GM12878 (cell line): ENCODE measurements around the gene TNP2. TPM values are rescaled to one million over a fixed set of nuclear protein-coding genes. Genes with fewer than 3 reads are reported as not detected.

Source experiments
- ATAC-seq: fragments of 200-7000 bp; cut with Tn5 transposase; 3 replicates; pipeline ENCODE4 v1.9.1; 2020; ENCODE audit warnings: mild to moderate bottlenecking, moderate library complexity
- BruUV-seq: library from RNA; stranded (reverse); fragments of 400-500 nt; replicated peaks from 2 replicates; lab custom pipeline; 2021; lab: Mats Ljungman, UMichigan
- CTCF ChIA-PET: fragments of 300-600 bp; sonication (Branson Sonifier 250); formaldehyde crosslinking; extraction: SDS; loops from one replicate; lab custom pipeline; 2021; ENCODE audit warnings: inconsistent platforms; lab: Yijun Ruan, JAX
- POLR2A ChIA-PET: fragments of 350-600 bp; formaldehyde crosslinking; extraction: SDS; loops from one replicate; lab custom pipeline; 2021; ENCODE audit warnings: inconsistent platforms; lab: Charles Lee
- RAD21 ChIA-PET: fragments of 300-600 bp; sonication (Branson Sonifier 250); formaldehyde crosslinking; loops from one replicate; lab custom pipeline; 2023; ENCODE audit warnings: antibody characterized with exemption; ENCODE audit not compliant: unreplicated experiment; lab: Charles Lee
- SMC1A ChIA-PET: fragments of 300-600 bp; sonication (Branson Sonifier 250); formaldehyde crosslinking; loops from one replicate; lab custom pipeline; 2023; ENCODE audit not compliant: unreplicated experiment, uncharacterized antibody; lab: Charles Lee
- DNase-seq: peaks from one replicate; pipeline ENCODE4 v3.0.0-alpha.2; 2011; ENCODE audit warnings: low read depth, low spot score
- FAIRE-seq: peaks from 3 replicates; lab custom pipeline; 2011; peaks lifted over from hg19 to GRCh38; lab: Jason Lieb, UNC
- H2AFZ ChIP-seq: 2 replicates; pipeline ENCODE4 v1.6.0; 2011; ENCODE audit warnings: low read depth, low read length, control low read depth; ENCODE audit not compliant: control insufficient read depth
- H3K27ac ChIP-seq: 2 replicates; pipeline ENCODE4 v1.5.1; 2011; ENCODE audit warnings: control low read depth; ENCODE audit not compliant: control insufficient read depth, insufficient read depth
- H3K27me3 ChIP-seq, 2 experiments: replicated peaks in 1 of 2; 2 replicates each; pipeline versions ENCODE4 v1.6.0 to v1.6.1; 2011; ENCODE audit warnings: low read length in 1 of 2; ENCODE audit not compliant: control insufficient read depth in 2 of 2, insufficient read depth in 2 of 2
- H3K36me3 ChIP-seq, 2 experiments: 2 replicates each; pipeline ENCODE4 v1.5.1; 2011; ENCODE audit warnings: low read length in 1 of 2; ENCODE audit not compliant: control insufficient read depth in 2 of 2, insufficient read depth in 2 of 2
- H3K4me1 ChIP-seq: 2 replicates; pipeline ENCODE4 v1.6.1; 2011; ENCODE audit warnings: mild to moderate bottlenecking, low read length, moderate library complexity, mixed read lengths; ENCODE audit not compliant: control insufficient read depth, insufficient read depth
- H3K4me2 ChIP-seq: 2 replicates; pipeline ENCODE4 v1.6.0; 2011; ENCODE audit warnings: control low read depth; ENCODE audit not compliant: control insufficient read depth, insufficient read depth
- H3K4me3 ChIP-seq: fragments of 200-600 bp; sonication (generic); 2 replicates; pipeline ENCODE4 v1.5.1; 2016
- H3K79me2 ChIP-seq: 2 replicates; pipeline ENCODE4 v1.6.0; 2011; ENCODE audit warnings: low read length; ENCODE audit not compliant: control insufficient read depth, insufficient read depth
- H3K9ac ChIP-seq: 2 replicates; pipeline ENCODE4 v1.8.0; 2011; ENCODE audit warnings: low read length, control low read depth, mixed read lengths; ENCODE audit not compliant: control insufficient read depth, insufficient read depth
- H3K9me3 ChIP-seq: replicated peaks from 3 replicates; pipeline ENCODE4 v1.5.1; 2011; ENCODE audit warnings: mild to moderate bottlenecking, low read length; ENCODE audit not compliant: control insufficient read depth, insufficient read depth
- H4K20me1 ChIP-seq: 2 replicates; pipeline ENCODE4 v1.6.0; 2011; ENCODE audit not compliant: control insufficient read depth, insufficient read depth
- CREB1 ChIP-seq: IDR thresholded peaks from 2 replicates; pipeline ENCODE4 v1.6.1; 2012; ENCODE audit warnings: low read depth, mild to moderate bottlenecking, inconsistent platforms
- ETV6 ChIP-seq, 2 experiments: fragments of 450-650 bp in 1 of 2; IDR thresholded peaks in 1 of 2; conservative IDR thresholded peaks in 1 of 2; 2 replicates each; pipeline ENCODE4 v1.6.1; 2014; ENCODE audit warnings: antibody characterized with exemption in 1 of 2, borderline replicate concordance in 1 of 2, low read depth in 1 of 2, mild to moderate bottlenecking in 1 of 2, moderate library complexity in 1 of 2
- FOS ChIP-seq: IDR thresholded peaks from 3 replicates; pipeline ENCODE4 v1.6.1; 2011; ENCODE audit warnings: borderline replicate concordance; ENCODE audit not compliant: insufficient read length; ENCODE audit errors: extremely low read depth
- HDAC6 ChIP-seq: fragments of 200-600 bp; sonication (generic); IDR thresholded peaks from one replicate; pipeline ENCODE4 v1.8.0; 2017; ENCODE audit warnings: antibody characterized with exemption; ENCODE audit not compliant: unreplicated experiment
- IKZF1 ChIP-seq: fragments of 450-650 bp; conservative IDR thresholded peaks from 2 replicates; pipeline ENCODE4 v1.6.1; 2017; ENCODE audit warnings: antibody characterized with exemption, mild to moderate bottlenecking
- MEF2A ChIP-seq: IDR thresholded peaks from 2 replicates; pipeline ENCODE4 v1.6.1; 2011; ENCODE audit warnings: low read depth, mild to moderate bottlenecking, low read length, moderate library complexity; ENCODE audit not compliant: insufficient read depth
- NBN ChIP-seq: fragments of 450-650 bp; IDR thresholded peaks from 2 replicates; pipeline ENCODE4 v1.6.1; 2016
- PAX8 ChIP-seq: fragments of 450-650 bp; IDR thresholded peaks from 2 replicates; pipeline ENCODE4 v1.6.1; 2017; ENCODE audit warnings: mild to moderate bottlenecking, moderate library complexity
- RAD51 ChIP-seq: fragments of 450-650 bp; IDR thresholded peaks from 2 replicates; pipeline ENCODE4 v1.6.1; 2016; ENCODE audit warnings: moderate library complexity, mild to moderate bottlenecking, inconsistent platforms
- RBBP5 ChIP-seq: fragments of 200-600 bp; sonication (generic); conservative IDR thresholded peaks from 2 replicates; pipeline ENCODE4 v1.6.1; 2016
- SUZ12 ChIP-seq: fragments of 200-600 bp; sonication (generic); IDR thresholded peaks from one replicate; pipeline ENCODE4 v1.6.1; 2018; ENCODE audit warnings: antibody characterized with exemption, mild to moderate bottlenecking; ENCODE audit not compliant: unreplicated experiment
- WGBS: methylation state at CpG from one replicate; pipeline ENCODE4 v1.1.6; 2016; ENCODE audit warnings: low lambda C conversion rate; ENCODE audit not compliant: insufficient replicate concordance, insufficient coverage; ENCODE audit errors: missing lambda C conversion rate; 5-methylcytosine and 5-hydroxymethylcytosine counted together
- in situ Hi-C: fragments of 300-500 bp; cut with MboI; formaldehyde crosslinking; loops from 9 replicates; pipeline ENCODE4 v1.14.3; 2018; ENCODE audit warnings: mixed read lengths
- intact Hi-C: fragments of 100-400 bp; cut with micrococcal nuclease; formaldehyde crosslinking; loops from one replicate; pipeline ENCODE4 v1.14.2; 2022; ENCODE audit not compliant: unreplicated experiment
- polyA plus RNA-seq, 11 experiments: library from polyadenylated mRNA; depleted of rRNA in 4 of 11; unstranded in 6 of 11; stranded (reverse) in 5 of 11; fragments of >200 nt; fragmentation: Nextera tagmentation in 4 of 11; fragmentation: Illumina TruSeq in 1 of 11; extraction: Ambion mirVana in 4 of 11; extraction: Trizol in 1 of 11; gene quantifications; 1 replicate in 1 of 11; 2 replicates in 10 of 11; pipeline versions ENCODE4 v1.2.1 to v1.2.3, GENCODE V29; 2011 to 2016; ENCODE audit warnings: inconsistent platforms in 2 of 11, missing spikeins in 2 of 11, low read depth in 1 of 11
- total RNA-seq, 4 experiments: library from RNA; depleted of rRNA in 3 of 4; stranded (reverse); fragments of >200 nt in 3 of 4; fragmentation: Illumina TruSeq in 1 of 4; extraction: Trizol in 1 of 4; gene quantifications; 2 replicates each; pipeline versions ENCODE4 v1.2.1 to v1.2.3, GENCODE V29; 2013 to 2021
- TF ChIP-seq, protein P1 (sequence below): fragments of 450-650 bp; IDR thresholded peaks from 2 replicates; pipeline ENCODE4 v1.6.1; 2017; ENCODE audit warnings: mild to moderate bottlenecking
- TF ChIP-seq, protein P2 (sequence below): fragments of 450-650 bp; IDR thresholded peaks from 2 replicates; pipeline ENCODE4 v1.6.1; 2016; ENCODE audit warnings: mild to moderate bottlenecking, moderate library complexity, borderline replicate concordance

TNP2 gene
- total and polyA plus RNA-seq, 10 of the 15 experiments (the other 5 are each of a cell fraction or from before 2014, with no cell fraction given), result not detected

DNA sequence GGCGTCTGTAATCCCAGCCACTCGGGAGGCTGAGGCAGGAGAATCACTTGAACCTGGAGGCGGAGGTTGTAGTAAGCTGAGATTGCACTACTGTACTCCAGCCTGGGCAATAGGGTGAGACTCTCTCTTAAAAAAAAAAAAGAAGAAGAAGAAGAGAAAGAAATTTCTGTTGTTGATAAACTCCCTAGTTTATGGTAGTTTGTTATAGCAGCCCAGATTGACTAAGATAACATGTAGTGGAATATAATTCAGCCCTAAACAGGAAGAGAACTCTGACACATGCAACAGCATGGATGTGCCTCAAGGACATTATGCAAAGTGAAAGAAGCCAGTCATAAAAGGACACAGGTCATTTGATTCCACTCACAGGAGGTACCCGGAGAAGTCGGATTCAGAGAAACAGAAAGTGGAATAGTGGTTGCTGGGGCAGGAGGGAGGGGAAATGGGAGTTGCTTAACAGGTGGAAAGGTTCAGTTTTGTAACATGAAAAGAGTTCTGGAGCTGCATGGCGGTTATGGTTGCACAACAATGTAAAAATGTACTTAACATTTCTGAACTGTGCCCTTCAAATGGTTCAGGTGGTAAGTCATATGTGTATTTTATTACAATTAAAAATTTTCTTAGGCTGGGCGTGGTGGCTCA is 38.0 kb upstream of the TNP2 start (continued):
- no peak for TF ChIP-seq FOS
- TF ChIP-seq NBN, result 0 out of 2 replicates have a peak, but pooled peaks have one; percentile 30
- TF ChIP-seq PAX8, result no peak
- TF ChIP-seq CREB1, result no peak
- no peak for TF ChIP-seq RBBP5
- no peak for TF ChIP-seq MEF2A
- TF ChIP-seq, protein P1, sequence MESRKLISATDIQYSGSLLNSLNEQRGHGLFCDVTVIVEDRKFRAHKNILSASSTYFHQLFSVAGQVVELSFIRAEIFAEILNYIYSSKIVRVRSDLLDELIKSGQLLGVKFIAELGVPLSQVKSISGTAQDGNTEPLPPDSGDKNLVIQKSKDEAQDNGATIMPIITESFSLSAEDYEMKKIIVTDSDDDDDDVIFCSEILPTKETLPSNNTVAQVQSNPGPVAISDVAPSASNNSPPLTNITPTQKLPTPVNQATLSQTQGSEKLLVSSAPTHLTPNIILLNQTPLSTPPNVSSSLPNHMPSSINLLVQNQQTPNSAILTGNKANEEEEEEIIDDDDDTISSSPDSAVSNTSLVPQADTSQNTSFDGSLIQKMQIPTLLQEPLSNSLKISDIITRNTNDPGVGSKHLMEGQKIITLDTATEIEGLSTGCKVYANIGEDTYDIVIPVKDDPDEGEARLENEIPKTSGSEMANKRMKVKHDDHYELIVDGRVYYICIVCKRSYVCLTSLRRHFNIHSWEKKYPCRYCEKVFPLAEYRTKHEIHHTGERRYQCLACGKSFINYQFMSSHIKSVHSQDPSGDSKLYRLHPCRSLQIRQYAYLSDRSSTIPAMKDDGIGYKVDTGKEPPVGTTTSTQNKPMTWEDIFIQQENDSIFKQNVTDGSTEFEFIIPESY, result no peak
- TF ChIP-seq SUZ12, result no peak
- TF ChIP-seq HDAC6, result no peak
- TF ChIP-seq ETV6 (conservative IDR thresholded peaks at IDR 0.05 in 1 of 2, IDR thresholded peaks at IDR 0.05 in 1 of 2; ENCODE audit: borderline replicate concordance in 1 of 2, low read depth in 1 of 2), result peak in 1 of 2 experiments; percentile 44; a peak in 1 of 4 replicates

DNA sequence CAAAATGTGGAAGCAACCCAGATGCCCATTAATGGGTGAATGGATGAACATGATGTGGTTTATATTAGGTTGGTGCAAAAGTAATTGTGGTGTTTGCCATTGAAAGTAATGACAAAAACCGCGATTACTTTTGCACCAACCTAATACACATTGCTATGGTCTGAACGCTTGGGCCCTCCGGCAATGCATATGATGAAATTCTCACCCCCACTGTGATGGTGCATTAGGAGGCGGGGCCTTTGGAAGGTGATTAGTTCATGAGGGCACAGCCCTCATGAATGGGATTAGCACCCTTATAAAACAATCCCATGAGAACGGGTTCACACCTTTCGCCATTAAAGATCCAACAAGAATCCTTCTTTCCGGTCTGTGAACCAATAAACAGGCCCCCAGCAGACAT is 37.3 kb upstream of the TNP2 start:
- in situ Hi-C loops, result loop anchor here (5.0 to 10.0 kb wide), 2 partner anchors 339 to 1002 kb away; no protein-coding TSS in a partner anchor
- TF ChIP-seq, protein P2, sequence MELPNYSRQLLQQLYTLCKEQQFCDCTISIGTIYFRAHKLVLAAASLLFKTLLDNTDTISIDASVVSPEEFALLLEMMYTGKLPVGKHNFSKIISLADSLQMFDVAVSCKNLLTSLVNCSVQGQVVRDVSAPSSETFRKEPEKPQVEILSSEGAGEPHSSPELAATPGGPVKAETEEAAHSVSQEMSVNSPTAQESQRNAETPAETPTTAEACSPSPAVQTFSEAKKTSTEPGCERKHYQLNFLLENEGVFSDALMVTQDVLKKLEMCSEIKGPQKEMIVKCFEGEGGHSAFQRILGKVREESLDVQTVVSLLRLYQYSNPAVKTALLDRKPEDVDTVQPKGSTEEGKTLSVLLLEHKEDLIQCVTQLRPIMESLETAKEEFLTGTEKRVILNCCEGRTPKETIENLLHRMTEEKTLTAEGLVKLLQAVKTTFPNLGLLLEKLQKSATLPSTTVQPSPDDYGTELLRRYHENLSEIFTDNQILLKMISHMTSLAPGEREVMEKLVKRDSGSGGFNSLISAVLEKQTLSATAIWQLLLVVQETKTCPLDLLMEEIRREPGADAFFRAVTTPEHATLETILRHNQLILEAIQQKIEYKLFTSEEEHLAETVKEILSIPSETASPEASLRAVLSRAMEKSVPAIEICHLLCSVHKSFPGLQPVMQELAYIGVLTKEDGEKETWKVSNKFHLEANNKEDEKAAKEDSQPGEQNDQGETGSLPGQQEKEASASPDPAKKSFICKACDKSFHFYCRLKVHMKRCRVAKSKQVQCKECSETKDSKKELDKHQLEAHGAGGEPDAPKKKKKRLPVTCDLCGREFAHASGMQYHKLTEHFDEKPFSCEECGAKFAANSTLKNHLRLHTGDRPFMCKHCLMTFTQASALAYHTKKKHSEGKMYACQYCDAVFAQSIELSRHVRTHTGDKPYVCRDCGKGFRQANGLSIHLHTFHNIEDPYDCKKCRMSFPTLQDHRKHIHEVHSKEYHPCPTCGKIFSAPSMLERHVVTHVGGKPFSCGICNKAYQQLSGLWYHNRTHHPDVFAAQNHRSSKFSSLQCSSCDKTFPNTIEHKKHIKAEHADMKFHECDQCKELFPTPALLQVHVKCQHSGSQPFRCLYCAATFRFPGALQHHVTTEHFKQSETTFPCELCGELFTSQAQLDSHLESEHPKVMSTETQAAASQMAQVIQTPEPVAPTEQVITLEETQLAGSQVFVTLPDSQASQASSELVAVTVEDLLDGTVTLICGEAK, result peak; percentile 39; the same call in 1 of the 2 replicates
- no peak for TF ChIP-seq IKZF1
- no peak for TF ChIP-seq RAD51
- ChIA-PET RAD21 (no interaction called here), POLR2A (no interaction called here), SMC1A (no interaction called here), CTCF (no interaction called here)
- Histone ChIP-seq H3K9me3 (peaks cover 2% of the 10 kb centered on the region; the same call in 2 of the 3 replicates), H3K27ac (no peak overlapping the region), H3K4me2 (no peak overlapping the region), H3K9ac (no peak overlapping the region), H3K36me3 (no peaks in the 10 kb centered on the region), H3K4me1 (peaks cover 62% of the 10 kb centered on the region), H3K4me3 (no peak overlapping the region), H4K20me1 (no peaks in the 10 kb centered on the region), H2AFZ (no peak overlapping the region), H3K27me3 (no peaks in the 10 kb centered on the region), H3K79me2 (no peaks in the 10 kb centered on the region)
- DNase-seq (no peak), FAIRE-seq (no peak), ATAC-seq (no peak)
- intact Hi-C loops, result no loop called here
- BruUV-seq, result no TSS peak
- 96% methylated on average over 8 of the region's 8 CpGs for WGBS
